GM23338 (cell line): Measurements from ENCODE around the gene ATP8A1. TPM values are rescaled to one million over a fixed set of nuclear protein-coding genes. Genes with fewer than 3 reads are reported as not detected.

Experiments
- ATAC-seq: fragments of 200-7000 bp; cut with Tn5 transposase; 3 replicates; pipeline ENCODE4 v1.9.1; 2020
- DNase-seq: peaks from one replicate; pipeline ENCODE4 v3.0.0-alpha.2; 2015; ENCODE audit warnings: low spot score
- H2AFZ ChIP-seq: fragments of 200-600 bp; sonication (generic); 2 replicates; pipeline ENCODE4 v1.8.0; 2016; ENCODE audit warnings: antibody characterized with exemption, mild to moderate bottlenecking, moderate library complexity
- H3F3A ChIP-seq: fragments of 200-600 bp; sonication (generic); replicated peaks from 2 replicates; pipeline ENCODE4 v1.8.0; 2017; ENCODE audit warnings: antibody characterized with exemption, mixed run types, low read depth
- H3K27ac ChIP-seq: fragments of 200-600 bp; sonication (generic); 2 replicates; pipeline ENCODE4 v1.6.1; 2016; ENCODE audit warnings: low read depth
- H3K27me3 ChIP-seq: fragments of 200-600 bp; sonication (generic); 2 replicates; pipeline ENCODE4 v1.8.0; 2016; ENCODE audit warnings: mild to moderate bottlenecking, mixed run types, moderate library complexity; ENCODE audit not compliant: insufficient read depth
- H3K36me3 ChIP-seq: fragments of 200-600 bp; sonication (generic); 2 replicates; pipeline ENCODE4 v1.8.0; 2016; ENCODE audit warnings: mild to moderate bottlenecking; ENCODE audit not compliant: insufficient read depth
- H3K4me1 ChIP-seq: fragments of 200-600 bp; sonication (generic); 2 replicates; pipeline ENCODE4 v1.8.0; 2016; ENCODE audit warnings: mild to moderate bottlenecking, moderate library complexity; ENCODE audit not compliant: insufficient read depth
- H3K4me2 ChIP-seq: fragments of 200-600 bp; sonication (generic); 2 replicates; pipeline ENCODE4 v1.7.1; 2017; ENCODE audit warnings: mixed run types
- H3K4me3 ChIP-seq: fragments of 200-600 bp; sonication (generic); 2 replicates; pipeline ENCODE4 v1.6.1; 2016; ENCODE audit warnings: mixed run types
- H3K79me2 ChIP-seq: fragments of 200-600 bp; sonication (generic); replicated peaks from 2 replicates; pipeline ENCODE4 v1.8.0; 2017; ENCODE audit warnings: mild to moderate bottlenecking; ENCODE audit not compliant: insufficient read depth
- H3K9me2 ChIP-seq: fragments of 200-600 bp; sonication (generic); 2 replicates; pipeline ENCODE4 v1.8.0; 2017; ENCODE audit not compliant: insufficient read depth
- H4K20me1 ChIP-seq: fragments of 200-600 bp; sonication (generic); replicated peaks from 2 replicates; pipeline ENCODE4 v1.8.0; 2017; ENCODE audit warnings: mild to moderate bottlenecking; ENCODE audit not compliant: insufficient read depth
- H3K27ac Mint-ChIP-seq: 2 replicates; pipeline ENCODE4 v1.8.0; 2020; ENCODE audit warnings: inconsistent platforms, mild to moderate bottlenecking, moderate library complexity, mixed read lengths
- H3K27me3 Mint-ChIP-seq: 3 replicates; pipeline ENCODE4 v1.8.0; 2022; ENCODE audit warnings: low read depth, mild to moderate bottlenecking, moderate library complexity, mixed read lengths, inconsistent platforms; ENCODE audit not compliant: insufficient read depth, poor library complexity
- H3K36me3 Mint-ChIP-seq: 3 replicates; pipeline ENCODE4 v1.8.0; 2021; ENCODE audit warnings: low read depth, mild to moderate bottlenecking, inconsistent platforms, moderate library complexity, mixed read lengths
- H3K4me1 Mint-ChIP-seq: 3 replicates; pipeline ENCODE4 v1.8.0; 2020; ENCODE audit warnings: mild to moderate bottlenecking, inconsistent platforms, mixed read lengths
- H3K4me3 Mint-ChIP-seq: 3 replicates; pipeline ENCODE4 v1.8.0; 2021; ENCODE audit warnings: moderate library complexity, mild to moderate bottlenecking, inconsistent platforms, mixed read lengths
- H3K9me3 Mint-ChIP-seq: 3 replicates; pipeline ENCODE4 v1.8.0; 2020; ENCODE audit warnings: moderate library complexity, mild to moderate bottlenecking, inconsistent platforms, mixed read lengths
- CREB1 ChIP-seq: fragments of 250-450 bp; sonication (Bioruptor Pico); IDR thresholded peaks from 2 replicates; pipeline ENCODE4 v1.5.0; 2020; ENCODE audit warnings: low read depth, mild to moderate bottlenecking, moderate library complexity
- EZH2phosphoT487 ChIP-seq: fragments of 200-600 bp; sonication (generic); IDR thresholded peaks from one replicate; pipeline ENCODE4 v1.8.1; 2018; ENCODE audit warnings: antibody characterized with exemption; ENCODE audit not compliant: unreplicated experiment
- JUNB ChIP-seq: IDR thresholded peaks from one replicate; pipeline ENCODE4 v1.6.1; 2016; ENCODE audit warnings: antibody characterized with exemption; ENCODE audit not compliant: unreplicated experiment
- NANOG ChIP-seq: IDR thresholded peaks from 2 replicates; pipeline ENCODE4 v1.6.1; 2016; ENCODE audit warnings: antibody characterized with exemption, borderline replicate concordance
- STAT1 ChIP-seq: IDR thresholded peaks from one replicate; pipeline ENCODE4 v1.6.1; 2016; ENCODE audit warnings: antibody characterized with exemption; ENCODE audit not compliant: unreplicated experiment
- polyA plus RNA-seq: library from polyadenylated mRNA; unstranded; fragments of >200 nt; fragmentation: Nextera tagmentation; extraction: Ambion mirVana; gene quantifications from 2 replicates; pipeline ENCODE4 v1.2.1, GENCODE V29; 2016
- total RNA-seq: library from RNA; depleted of rRNA; stranded (reverse); fragments of >200 nt; shearing (Covaris generic); gene quantifications from 2 replicates; pipeline ENCODE4 v1.2.3, GENCODE V29; 2014
- TF ChIP-seq, protein P1 (sequence below), 2 experiments: fragments of 200-600 bp in 1 of 2; sonication (generic) in 1 of 2; conservative IDR thresholded peaks; 2 replicates each; pipeline versions ENCODE4 v1.5.1 to v1.6.1; 2016 to 2017; ENCODE audit warnings: antibody characterized with exemption in 2 of 2, low read depth in 2 of 2, mild to moderate bottlenecking in 2 of 2, moderate library complexity in 1 of 2
- TF ChIP-seq, protein P2 (sequence below): IDR thresholded peaks from one replicate; pipeline ENCODE4 v1.6.1; 2018; ENCODE audit warnings: antibody characterized with exemption; ENCODE audit not compliant: unreplicated experiment
- TF ChIP-seq, protein P3 (sequence below): IDR thresholded peaks from 2 replicates; pipeline ENCODE4 v1.6.1; 2016; ENCODE audit warnings: antibody characterized with exemption
- TF ChIP-seq, protein P4 (sequence below): fragments of 250-450 bp; sonication (Bioruptor Pico); IDR thresholded peaks from 2 replicates; pipeline ENCODE4 v1.5.0; 2020; ENCODE audit warnings: mild to moderate bottlenecking, moderate library complexity

Gene ATP8A1
- total and polyA plus RNA-seq, 2 experiments from 2014 or later, result 6.8 to 66.3 TPM

DNA sequence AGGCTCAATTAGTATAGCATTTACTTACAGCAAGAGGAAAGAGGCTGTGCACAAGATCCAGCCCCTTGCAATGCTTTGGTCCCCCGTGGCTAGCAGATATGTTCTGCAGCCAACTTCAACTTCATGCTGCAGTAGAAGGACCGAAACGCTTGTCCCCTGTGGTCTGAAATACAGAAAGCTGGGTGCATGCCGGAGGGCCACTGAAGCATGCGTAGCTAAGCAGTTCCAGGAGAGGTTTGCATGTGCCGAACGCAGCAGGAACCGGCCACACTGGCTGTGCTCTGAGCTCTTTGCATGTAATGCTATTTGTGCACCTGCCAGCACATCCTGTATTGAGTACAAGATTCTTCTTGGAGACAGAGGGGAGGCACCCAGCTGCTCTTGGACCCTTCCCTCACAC lies 295.4 kb downstream of the ATP8A1 start (continued):
- TF ChIP-seq JUNB (no peak), STAT1 (no peak), CREB1 (CRISPR knock-in tag) (no peak), EZH2phosphoT487 (no peak), NANOG (no peak)
- TF ChIP-seq, protein P1, sequence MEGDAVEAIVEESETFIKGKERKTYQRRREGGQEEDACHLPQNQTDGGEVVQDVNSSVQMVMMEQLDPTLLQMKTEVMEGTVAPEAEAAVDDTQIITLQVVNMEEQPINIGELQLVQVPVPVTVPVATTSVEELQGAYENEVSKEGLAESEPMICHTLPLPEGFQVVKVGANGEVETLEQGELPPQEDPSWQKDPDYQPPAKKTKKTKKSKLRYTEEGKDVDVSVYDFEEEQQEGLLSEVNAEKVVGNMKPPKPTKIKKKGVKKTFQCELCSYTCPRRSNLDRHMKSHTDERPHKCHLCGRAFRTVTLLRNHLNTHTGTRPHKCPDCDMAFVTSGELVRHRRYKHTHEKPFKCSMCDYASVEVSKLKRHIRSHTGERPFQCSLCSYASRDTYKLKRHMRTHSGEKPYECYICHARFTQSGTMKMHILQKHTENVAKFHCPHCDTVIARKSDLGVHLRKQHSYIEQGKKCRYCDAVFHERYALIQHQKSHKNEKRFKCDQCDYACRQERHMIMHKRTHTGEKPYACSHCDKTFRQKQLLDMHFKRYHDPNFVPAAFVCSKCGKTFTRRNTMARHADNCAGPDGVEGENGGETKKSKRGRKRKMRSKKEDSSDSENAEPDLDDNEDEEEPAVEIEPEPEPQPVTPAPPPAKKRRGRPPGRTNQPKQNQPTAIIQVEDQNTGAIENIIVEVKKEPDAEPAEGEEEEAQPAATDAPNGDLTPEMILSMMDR (conservative IDR thresholded peaks at IDR 0.05; ENCODE audit: low read depth in 2 of 2), result no peak
- TF ChIP-seq, protein P2, sequence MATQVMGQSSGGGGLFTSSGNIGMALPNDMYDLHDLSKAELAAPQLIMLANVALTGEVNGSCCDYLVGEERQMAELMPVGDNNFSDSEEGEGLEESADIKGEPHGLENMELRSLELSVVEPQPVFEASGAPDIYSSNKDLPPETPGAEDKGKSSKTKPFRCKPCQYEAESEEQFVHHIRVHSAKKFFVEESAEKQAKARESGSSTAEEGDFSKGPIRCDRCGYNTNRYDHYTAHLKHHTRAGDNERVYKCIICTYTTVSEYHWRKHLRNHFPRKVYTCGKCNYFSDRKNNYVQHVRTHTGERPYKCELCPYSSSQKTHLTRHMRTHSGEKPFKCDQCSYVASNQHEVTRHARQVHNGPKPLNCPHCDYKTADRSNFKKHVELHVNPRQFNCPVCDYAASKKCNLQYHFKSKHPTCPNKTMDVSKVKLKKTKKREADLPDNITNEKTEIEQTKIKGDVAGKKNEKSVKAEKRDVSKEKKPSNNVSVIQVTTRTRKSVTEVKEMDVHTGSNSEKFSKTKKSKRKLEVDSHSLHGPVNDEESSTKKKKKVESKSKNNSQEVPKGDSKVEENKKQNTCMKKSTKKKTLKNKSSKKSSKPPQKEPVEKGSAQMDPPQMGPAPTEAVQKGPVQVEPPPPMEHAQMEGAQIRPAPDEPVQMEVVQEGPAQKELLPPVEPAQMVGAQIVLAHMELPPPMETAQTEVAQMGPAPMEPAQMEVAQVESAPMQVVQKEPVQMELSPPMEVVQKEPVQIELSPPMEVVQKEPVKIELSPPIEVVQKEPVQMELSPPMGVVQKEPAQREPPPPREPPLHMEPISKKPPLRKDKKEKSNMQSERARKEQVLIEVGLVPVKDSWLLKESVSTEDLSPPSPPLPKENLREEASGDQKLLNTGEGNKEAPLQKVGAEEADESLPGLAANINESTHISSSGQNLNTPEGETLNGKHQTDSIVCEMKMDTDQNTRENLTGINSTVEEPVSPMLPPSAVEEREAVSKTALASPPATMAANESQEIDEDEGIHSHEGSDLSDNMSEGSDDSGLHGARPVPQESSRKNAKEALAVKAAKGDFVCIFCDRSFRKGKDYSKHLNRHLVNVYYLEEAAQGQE, result no peak
- TF ChIP-seq, protein P3, sequence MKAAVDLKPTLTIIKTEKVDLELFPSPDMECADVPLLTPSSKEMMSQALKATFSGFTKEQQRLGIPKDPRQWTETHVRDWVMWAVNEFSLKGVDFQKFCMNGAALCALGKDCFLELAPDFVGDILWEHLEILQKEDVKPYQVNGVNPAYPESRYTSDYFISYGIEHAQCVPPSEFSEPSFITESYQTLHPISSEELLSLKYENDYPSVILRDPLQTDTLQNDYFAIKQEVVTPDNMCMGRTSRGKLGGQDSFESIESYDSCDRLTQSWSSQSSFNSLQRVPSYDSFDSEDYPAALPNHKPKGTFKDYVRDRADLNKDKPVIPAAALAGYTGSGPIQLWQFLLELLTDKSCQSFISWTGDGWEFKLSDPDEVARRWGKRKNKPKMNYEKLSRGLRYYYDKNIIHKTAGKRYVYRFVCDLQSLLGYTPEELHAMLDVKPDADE, result no peak

DNA sequence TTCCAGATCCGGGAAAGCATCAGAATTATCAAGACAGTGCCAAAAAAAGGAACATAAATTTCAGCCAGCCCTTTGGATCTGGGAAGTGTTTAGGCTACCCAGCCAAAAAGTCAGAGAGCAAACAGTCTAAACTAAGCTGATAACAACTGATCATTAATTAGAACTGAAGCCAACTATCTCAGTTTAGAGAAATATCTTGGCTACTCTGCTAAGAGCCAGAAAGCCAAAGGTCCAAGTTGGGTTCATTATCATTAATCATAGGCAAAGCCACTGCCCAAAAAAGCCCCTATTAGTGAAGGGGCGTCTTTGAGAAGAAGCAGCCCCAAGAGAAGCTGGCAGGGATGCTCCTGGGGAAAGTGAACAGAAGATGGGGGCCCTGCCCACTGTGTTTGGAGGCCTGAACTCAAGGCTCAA lies 296.6 kb downstream of the ATP8A1 start:
- no peaks in the 10 kb centered on the region for H3K27me3 ChIP-seq
- peaks cover 15% of the 10 kb centered on the region for H3K4me1 ChIP-seq
- H3K4me1 Mint-ChIP-seq, result peaks cover 13% of the 10 kb centered on the region
- peaks cover 8% of the 10 kb centered on the region for H3K27me3 Mint-ChIP-seq
- TF ChIP-seq, protein P4, sequence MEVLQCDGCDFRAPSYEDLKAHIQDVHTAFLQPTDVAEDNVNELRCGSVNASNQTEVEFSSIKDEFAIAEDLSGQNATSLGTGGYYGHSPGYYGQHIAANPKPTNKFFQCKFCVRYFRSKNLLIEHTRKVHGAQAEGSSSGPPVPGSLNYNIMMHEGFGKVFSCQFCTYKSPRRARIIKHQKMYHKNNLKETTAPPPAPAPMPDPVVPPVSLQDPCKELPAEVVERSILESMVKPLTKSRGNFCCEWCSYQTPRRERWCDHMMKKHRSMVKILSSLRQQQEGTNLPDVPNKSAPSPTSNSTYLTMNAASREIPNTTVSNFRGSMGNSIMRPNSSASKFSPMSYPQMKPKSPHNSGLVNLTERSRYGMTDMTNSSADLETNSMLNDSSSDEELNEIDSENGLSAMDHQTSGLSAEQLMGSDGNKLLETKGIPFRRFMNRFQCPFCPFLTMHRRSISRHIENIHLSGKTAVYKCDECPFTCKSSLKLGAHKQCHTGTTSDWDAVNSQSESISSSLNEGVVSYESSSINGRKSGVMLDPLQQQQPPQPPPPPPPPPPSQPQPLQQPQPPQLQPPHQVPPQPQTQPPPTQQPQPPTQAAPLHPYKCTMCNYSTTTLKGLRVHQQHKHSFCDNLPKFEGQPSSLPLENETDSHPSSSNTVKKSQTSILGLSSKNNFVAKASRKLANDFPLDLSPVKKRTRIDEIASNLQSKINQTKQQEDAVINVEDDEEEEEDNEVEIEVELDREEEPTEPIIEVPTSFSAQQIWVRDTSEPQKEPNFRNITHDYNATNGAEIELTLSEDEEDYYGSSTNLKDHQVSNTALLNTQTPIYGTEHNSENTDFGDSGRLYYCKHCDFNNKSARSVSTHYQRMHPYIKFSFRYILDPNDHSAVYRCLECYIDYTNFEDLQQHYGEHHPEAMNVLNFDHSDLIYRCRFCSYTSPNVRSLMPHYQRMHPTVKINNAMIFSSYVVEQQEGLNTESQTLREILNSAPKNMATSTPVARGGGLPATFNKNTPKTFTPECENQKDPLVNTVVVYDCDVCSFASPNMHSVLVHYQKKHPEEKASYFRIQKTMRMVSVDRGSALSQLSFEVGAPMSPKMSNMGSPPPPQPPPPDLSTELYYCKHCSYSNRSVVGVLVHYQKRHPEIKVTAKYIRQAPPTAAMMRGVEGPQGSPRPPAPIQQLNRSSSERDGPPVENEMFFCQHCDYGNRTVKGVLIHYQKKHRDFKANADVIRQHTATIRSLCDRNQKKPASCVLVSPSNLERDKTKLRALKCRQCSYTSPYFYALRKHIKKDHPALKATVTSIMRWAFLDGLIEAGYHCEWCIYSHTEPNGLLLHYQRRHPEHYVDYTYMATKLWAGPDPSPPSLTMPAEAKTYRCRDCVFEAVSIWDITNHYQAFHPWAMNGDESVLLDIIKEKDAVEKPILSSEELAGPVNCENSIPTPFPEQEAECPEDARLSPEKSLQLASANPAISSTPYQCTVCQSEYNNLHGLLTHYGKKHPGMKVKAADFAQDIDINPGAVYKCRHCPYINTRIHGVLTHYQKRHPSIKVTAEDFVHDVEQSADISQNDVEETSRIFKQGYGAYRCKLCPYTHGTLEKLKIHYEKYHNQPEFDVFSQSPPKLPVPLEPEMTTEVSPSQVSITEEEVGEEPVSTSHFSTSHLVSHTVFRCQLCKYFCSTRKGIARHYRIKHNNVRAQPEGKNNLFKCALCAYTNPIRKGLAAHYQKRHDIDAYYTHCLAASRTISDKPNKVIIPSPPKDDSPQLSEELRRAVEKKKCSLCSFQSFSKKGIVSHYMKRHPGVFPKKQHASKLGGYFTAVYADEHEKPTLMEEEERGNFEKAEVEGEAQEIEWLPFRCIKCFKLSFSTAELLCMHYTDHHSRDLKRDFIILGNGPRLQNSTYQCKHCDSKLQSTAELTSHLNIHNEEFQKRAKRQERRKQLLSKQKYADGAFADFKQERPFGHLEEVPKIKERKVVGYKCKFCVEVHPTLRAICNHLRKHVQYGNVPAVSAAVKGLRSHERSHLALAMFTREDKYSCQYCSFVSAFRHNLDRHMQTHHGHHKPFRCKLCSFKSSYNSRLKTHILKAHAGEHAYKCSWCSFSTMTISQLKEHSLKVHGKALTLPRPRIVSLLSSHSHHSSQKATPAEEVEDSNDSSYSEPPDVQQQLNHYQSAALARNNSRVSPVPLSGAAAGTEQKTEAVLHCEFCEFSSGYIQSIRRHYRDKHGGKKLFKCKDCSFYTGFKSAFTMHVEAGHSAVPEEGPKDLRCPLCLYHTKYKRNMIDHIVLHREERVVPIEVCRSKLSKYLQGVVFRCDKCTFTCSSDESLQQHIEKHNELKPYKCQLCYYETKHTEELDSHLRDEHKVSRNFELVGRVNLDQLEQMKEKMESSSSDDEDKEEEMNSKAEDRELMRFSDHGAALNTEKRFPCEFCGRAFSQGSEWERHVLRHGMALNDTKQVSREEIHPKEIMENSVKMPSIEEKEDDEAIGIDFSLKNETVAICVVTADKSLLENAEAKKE (CRISPR knock-in tag), result no peak
- H2AFZ ChIP-seq, result no peak overlapping the region
- peaks cover 5% of the 10 kb centered on the region; the same call in 1 of the 2 replicates for H3K9me2 ChIP-seq
- H3K27ac ChIP-seq, result no peak overlapping the region
- no peak overlapping the region for H3K4me3 Mint-ChIP-seq
- no peak overlapping the region for H3K4me2 ChIP-seq
- no peak overlapping the region for H3K27ac Mint-ChIP-seq
- H3K9me3 Mint-ChIP-seq, result no peaks in the 10 kb centered on the region; the same call in 2 of the 3 replicates
- H3K36me3 ChIP-seq, result no peaks in the 10 kb centered on the region
- DNase-seq, result no peak
- H3K36me3 Mint-ChIP-seq, result no peaks in the 10 kb centered on the region
- no peak overlapping the region for H3K4me3 ChIP-seq
- no peaks in the 10 kb centered on the region for H4K20me1 ChIP-seq
- no peak for ATAC-seq
- no peaks in the 10 kb centered on the region for H3K79me2 ChIP-seq
- no peaks in the 10 kb centered on the region for H3F3A ChIP-seq
